Suprapubic skin (tissue), 4 donors: ENCODE measurements around the gene RASSF5. TPM values are rescaled to one million over a fixed set of nuclear protein-coding genes. Genes with fewer than 3 reads are reported as not detected.

Experiments used
- DNase-seq, 2 donors: peaks; one replicate each; pipeline ENCODE4 v3.0.0-alpha.2; 2019; ENCODE audit warnings: low spot score in 2 of 2
- H3K27ac ChIP-seq: fragments of 200-600 bp; sonication (generic); one replicate; pipeline ENCODE4 v1.5.1; 2019
- H3K27me3 ChIP-seq: fragments of 200-600 bp; sonication (generic); one replicate; pipeline ENCODE4 v1.5.1; 2019
- H3K36me3 ChIP-seq: fragments of 200-600 bp; sonication (generic); one replicate; pipeline ENCODE4 v1.5.1; 2019
- H3K4me1 ChIP-seq: fragments of 200-600 bp; sonication (generic); one replicate; pipeline ENCODE4 v1.5.1; 2019
- H3K4me3 ChIP-seq: fragments of 200-600 bp; sonication (generic); one replicate; pipeline ENCODE4 v1.5.1; 2019; ENCODE audit warnings: mild to moderate bottlenecking
- H3K9me3 ChIP-seq: fragments of 200-600 bp; sonication (generic); one replicate; pipeline ENCODE4 v1.5.1; 2019
- CTCF ChIP-seq, 2 donors: fragments of 200-600 bp in 1 of 2; fragments of 450-650 bp in 1 of 2; sonication (generic) in 1 of 2; IDR thresholded peaks; one replicate each; pipeline ENCODE4 v1.5.1; 2016 to 2019; ENCODE audit warnings: antibody characterized with exemption in 2 of 2, mild to moderate bottlenecking in 1 of 2, moderate library complexity in 1 of 2
- EP300 ChIP-seq: sonication (generic); formaldehyde crosslinking; IDR thresholded peaks from one replicate; pipeline ENCODE4 v1.6.1; 2017; ENCODE audit warnings: antibody characterized with exemption
- POLR2A ChIP-seq, 2 donors: fragments of 450-650 bp; IDR thresholded peaks; one replicate each; pipeline ENCODE4 v1.6.1; 2017; ENCODE audit warnings: antibody characterized with exemption in 2 of 2, mild to moderate bottlenecking in 2 of 2, moderate library complexity in 2 of 2
- POLR2AphosphoS5 ChIP-seq, 3 donors: sonication (generic); formaldehyde crosslinking; IDR thresholded peaks; one replicate each; pipeline ENCODE4 v1.6.1; 2017; ENCODE audit warnings: antibody characterized with exemption in 3 of 3
- WGBS: methylation state at CpG from one replicate; pipeline ENCODE4 v1.1.5; 2018; 5-methylcytosine and 5-hydroxymethylcytosine counted together
- total RNA-seq, 4 donors: library from RNA; depleted of rRNA; stranded (reverse); fragments of >200 nt; gene quantifications; one replicate each; pipeline ENCODE4 v1.1.0, GENCODE V29; 2016

Gene RASSF5
- total RNA-seq, 4 donors from 2014 or later: 34.8 to 74.5 (median 64.9) TPM

- Histone ChIP-seq H3K9me3 (no peaks in the 10 kb centered on the region), H3K27me3 (no peaks in the 10 kb centered on the region), H3K27ac (peak overlapping the region; percentile 60), H3K36me3 (no peaks in the 10 kb centered on the region), H3K4me3 (no peak overlapping the region), H3K4me1 (peaks cover 16% of the 10 kb centered on the region)
- WGBS: 58% methylated on average over 10 of the region's 11 CpGs
- TF ChIP-seq EP300 (no peak), POLR2A (IDR thresholded peaks at IDR 0.05) (no peak), POLR2AphosphoS5 (IDR thresholded peaks at IDR 0.05) (no peak), CTCF (IDR thresholded peaks at IDR 0.05) (no peak)
- DNase-seq: peak in 1 of 2 donors; percentile 61
Observed at GRCh38 chr1:206575165-206575893, 68.0 kb downstream of the RASSF5 start.

GRCh38 chr1:206575894-206576737 is 68.8 kb downstream of the RASSF5 start:
- 89% methylated on average over 3 of the region's 3 CpGs for WGBS

DNA sequence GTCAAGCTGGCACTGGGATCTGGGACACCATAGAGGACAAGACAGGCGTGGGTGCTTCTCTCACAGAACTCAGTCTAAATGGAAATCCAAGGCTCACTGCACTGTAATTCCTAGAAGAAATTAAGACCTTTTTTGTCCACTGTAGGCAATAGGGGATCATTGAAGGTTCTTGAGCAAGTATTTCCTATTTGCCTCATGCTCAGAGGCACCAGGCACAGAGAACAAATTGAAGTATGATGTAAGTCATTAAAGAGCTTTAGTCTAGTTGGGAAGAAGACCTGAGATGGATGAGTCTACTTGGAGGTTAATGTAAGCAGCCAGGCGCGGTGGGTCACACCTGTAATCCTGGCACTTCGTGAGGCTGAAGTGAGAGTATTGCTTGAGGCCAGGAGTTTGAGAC is 70.3 kb downstream of the RASSF5 start:
- H3K9me3 ChIP-seq: no peaks in the 10 kb centered on the region
- peak in 1 of 2 donors; percentile 0 for DNase-seq
- H3K4me3 ChIP-seq: no peak overlapping the region
- TF ChIP-seq POLR2AphosphoS5 (IDR thresholded peaks at IDR 0.05): no peak
- no peak for TF ChIP-seq POLR2A (IDR thresholded peaks at IDR 0.05)
- no peak for TF ChIP-seq CTCF (IDR thresholded peaks at IDR 0.05)
- no peak for TF ChIP-seq EP300
- WGBS: 74% methylated on average over 4 of the region's 4 CpGs
- H3K4me1 ChIP-seq: peaks cover 22% of the 10 kb centered on the region
- no peak overlapping the region for H3K27ac ChIP-seq
- H3K27me3 ChIP-seq: no peaks in the 10 kb centered on the region
- H3K36me3 ChIP-seq: no peaks in the 10 kb centered on the region

More at GRCh38 chr1:206575894-206576737, 68.8 kb downstream of the RASSF5 start:
- Histone ChIP-seq H3K4me3 (no peak overlapping the region), H3K9me3 (no peaks in the 10 kb centered on the region), H3K36me3 (no peaks in the 10 kb centered on the region), H3K27me3 (no peaks in the 10 kb centered on the region), H3K4me1 (peaks cover 16% of the 10 kb centered on the region), H3K27ac (peak overlapping the region; percentile 60)
- TF ChIP-seq EP300 (no peak), POLR2AphosphoS5 (IDR thresholded peaks at IDR 0.05) (no peak), CTCF (IDR thresholded peaks at IDR 0.05) (no peak), POLR2A (IDR thresholded peaks at IDR 0.05) (no peak)
- peak in 1 of 2 donors; percentile 27 for DNase-seq

GRCh38 chr1:206578068-206578977 is 71.0 kb downstream of the RASSF5 start:
- H3K36me3 ChIP-seq: no peaks in the 10 kb centered on the region
- H3K27ac ChIP-seq: no peak overlapping the region
- WGBS: 74% methylated on average over 10 of the region's 10 CpGs
- no peak for DNase-seq
- peaks cover 29% of the 10 kb centered on the region for H3K4me1 ChIP-seq
- no peak for TF ChIP-seq EP300
- no peak for TF ChIP-seq CTCF (IDR thresholded peaks at IDR 0.05)
- TF ChIP-seq POLR2A (IDR thresholded peaks at IDR 0.05): no peak
- no peak for TF ChIP-seq POLR2AphosphoS5 (IDR thresholded peaks at IDR 0.05)
- no peaks in the 10 kb centered on the region for H3K9me3 ChIP-seq
- H3K4me3 ChIP-seq: no peak overlapping the region
- no peaks in the 10 kb centered on the region for H3K27me3 ChIP-seq
